ENCODE results near the gene ADARB2. TPM values are rescaled to one million over a fixed set of nuclear protein-coding genes. Genes with fewer than 3 reads are reported as not detected.

The ADARB2 gene
- total RNA-seq, 2 experiments from 2014 or later = not detected

DNA sequence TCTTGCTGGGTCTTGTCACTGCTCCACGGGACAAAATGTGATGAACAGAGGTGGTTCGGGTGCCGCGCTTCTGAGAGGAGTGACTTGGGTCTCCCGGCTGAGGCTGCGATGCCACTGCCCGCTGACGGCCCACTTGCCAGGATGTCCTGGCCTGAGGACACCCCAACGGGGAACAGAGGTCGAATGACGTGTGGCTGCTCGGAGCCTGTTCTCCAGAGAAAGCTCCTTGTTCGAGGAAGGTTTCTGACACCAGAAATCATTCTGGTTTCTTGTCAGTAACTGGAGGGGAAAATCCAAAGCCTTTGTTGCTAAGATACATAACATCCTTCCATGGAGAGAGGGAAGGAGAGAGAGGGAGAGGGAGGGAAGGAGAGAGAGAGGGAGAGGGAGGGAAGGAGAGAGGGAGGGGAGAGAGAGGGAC is 444.7 kb downstream of the ADARB2 start:
- ChIA-PET CTCF (no interaction called here), POLR2A (no interaction called here)

DNA sequence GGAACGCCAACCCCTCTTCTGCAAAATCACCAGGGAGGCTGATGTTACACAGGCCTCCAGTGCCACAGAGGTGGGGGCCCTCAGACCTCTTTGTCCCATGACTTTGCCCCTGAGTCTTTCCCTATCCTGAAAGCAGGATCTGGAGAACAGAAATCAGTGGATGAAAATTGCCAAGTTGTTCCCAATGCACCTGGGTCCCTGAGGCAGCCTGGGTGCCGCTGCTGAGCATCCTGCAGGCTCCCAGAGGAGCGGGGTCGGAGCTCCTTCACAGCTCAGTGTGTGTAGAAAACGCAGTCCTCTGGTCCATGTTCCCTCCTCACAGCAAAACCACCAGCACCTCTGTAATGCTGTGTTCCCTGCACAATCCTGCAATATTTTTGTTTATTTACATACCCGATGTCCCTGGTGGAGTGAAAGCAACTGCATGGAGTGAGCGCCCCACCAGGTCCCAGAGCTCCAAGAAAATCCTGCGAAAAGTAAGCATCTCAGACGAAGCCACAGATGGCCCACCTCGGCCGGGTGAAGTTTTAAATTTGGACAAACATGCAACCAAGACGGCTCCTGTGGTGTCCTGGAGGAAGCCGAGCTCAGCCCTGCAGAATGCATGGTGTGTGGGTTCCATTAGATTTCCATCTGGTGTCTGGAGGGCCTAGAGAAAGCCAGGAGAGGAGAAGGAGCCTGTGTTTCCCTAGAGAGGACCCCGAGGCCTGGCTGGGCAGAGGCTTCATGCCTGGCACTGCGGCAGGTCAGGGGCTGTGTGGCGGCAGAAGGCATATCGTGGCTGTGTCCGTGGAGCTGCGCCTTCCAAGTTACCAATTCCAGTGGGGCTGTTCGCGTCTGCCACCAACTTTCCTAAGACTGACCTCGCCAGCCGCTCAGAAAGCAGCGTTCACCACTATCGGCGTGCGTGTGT is 445.9 kb downstream of the ADARB2 start:
- POLR2A ChIA-PET = no interaction called here
- CTCF ChIA-PET = no interaction called here

DNA sequence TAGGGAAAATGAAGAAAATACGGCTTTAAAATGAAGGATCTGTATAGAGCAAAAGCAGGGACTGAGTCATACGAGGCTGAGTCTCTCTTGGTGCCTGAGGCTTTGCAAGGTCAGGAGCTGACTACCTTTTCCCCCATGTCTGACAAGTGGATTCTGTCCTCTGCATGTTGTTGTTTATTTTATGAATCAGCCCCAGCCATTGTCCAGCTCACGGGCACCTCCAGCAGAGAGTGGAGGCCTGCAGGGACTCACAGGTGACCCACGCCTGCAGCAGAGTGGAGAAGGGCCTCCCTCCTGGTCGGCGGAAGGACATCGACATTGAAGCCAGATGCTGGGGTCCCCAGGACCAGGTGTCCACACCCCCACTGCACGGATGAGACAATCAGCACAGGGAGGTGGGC is 447.3 kb downstream of the ADARB2 start:
- ChIA-PET CTCF (no interaction called here), POLR2A (no interaction called here)

DNA sequence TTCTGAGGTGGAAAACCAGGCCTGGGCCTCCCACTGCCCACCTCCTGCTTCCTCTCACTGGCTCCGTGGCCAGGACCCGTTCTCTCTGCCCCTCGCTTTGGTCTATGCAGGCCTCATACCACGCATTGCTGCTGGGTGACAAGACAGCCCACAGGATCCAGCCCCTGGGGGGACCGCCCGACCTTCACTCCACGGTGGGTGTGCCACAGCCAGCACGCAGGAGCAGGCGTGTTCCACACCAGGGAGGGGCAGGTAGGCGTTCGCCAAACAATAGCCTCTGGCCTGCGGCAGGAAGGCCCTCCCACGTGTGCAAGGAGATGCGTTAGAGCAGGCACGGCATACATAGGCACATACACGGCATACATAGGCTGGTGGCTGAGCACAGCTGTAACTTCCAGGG is 447.7 kb downstream of the ADARB2 start:
- POLR2A ChIA-PET = no interaction called here
- CTCF ChIA-PET = no interaction called here

DNA sequence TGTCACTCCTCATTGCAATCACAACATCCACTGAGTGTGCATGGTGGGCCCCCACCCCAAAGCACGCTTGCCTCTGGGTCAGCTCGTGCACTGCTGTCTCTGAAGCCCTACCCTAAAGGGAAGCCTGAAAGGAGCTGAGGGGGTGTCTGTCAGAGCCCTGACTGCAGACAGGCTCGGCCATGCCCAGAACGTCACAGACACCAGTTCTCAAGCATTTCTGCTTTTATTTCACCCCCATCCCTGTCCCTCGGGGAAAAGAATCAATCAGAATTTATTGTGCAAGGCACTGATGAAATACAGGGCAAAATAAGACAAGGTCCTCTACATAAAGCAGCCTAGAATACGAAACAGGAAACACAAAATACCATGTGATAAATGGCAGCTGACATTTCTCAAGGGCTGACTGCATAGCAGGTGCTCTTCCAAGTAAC is 449.3 kb downstream of the ADARB2 start:
- CTCF ChIA-PET = no interaction called here
- POLR2A ChIA-PET = no interaction called here

DNA sequence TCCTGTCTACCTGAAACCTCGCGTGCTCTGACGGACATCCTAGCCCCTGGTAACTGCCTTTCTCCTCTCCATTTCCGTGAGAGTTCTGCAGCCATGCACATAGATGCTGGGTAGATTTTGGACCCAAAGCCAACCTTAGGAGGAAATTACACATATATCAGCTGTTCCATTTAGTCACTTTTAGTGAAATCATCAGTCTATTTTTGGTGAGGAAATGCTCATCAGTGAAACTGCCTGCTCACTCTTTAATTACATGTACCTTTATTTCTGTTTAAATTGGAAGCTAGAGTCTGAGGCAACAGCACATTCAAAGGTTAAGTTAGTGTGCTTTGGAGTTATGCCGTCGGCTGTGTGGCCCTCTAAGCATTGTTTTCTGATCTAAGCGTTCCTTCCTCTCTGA is 449.8 kb downstream of the ADARB2 start:
- POLR2A ChIA-PET = no interaction called here
- CTCF ChIA-PET = no interaction called here

DNA sequence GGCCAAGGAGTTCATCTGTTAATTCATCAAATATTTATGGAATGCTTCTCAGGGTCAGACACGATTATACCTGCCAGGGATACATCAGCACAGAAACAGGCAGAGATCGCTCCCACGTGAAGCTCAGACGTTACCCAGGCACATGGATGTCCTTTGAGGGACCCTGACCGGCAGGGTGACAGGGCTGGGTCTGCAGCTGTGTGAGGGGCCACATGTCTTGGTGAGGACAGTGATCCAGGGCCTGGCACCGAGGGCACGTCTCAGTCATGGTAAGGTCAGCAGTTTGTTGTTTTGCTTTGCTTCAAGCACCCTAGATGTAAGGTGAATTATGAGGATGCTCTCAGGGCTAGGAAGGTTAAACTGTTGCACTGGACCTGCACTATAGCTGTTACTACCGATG is 453.2 kb downstream of the ADARB2 start:
- POLR2A ChIA-PET = no interaction called here

DNA sequence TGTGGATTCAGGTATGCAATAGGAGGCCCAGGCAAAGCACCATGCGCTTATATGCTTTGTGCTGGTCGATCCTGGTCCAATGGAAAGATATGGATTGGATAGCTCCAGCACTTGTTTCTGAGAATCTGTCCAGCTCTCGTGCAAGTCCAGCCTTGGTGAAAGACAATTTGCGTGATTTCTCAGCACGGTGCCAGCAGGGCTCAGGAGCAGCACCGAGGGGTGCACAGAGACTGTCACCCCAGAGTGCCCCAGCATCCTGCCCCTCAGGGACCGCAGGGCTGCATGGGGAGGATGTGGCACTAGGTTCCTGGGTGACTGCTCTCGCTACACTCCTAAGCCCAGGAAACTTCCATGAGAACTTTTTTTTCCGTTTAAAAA is 455.9 kb downstream of the ADARB2 start:
- CTCF ChIA-PET = no interaction called here
- POLR2A ChIA-PET = no interaction called here

More for the DNA sequence above, 453.2 kb downstream of the ADARB2 start:
- CTCF ChIA-PET = no interaction called here

DNA sequence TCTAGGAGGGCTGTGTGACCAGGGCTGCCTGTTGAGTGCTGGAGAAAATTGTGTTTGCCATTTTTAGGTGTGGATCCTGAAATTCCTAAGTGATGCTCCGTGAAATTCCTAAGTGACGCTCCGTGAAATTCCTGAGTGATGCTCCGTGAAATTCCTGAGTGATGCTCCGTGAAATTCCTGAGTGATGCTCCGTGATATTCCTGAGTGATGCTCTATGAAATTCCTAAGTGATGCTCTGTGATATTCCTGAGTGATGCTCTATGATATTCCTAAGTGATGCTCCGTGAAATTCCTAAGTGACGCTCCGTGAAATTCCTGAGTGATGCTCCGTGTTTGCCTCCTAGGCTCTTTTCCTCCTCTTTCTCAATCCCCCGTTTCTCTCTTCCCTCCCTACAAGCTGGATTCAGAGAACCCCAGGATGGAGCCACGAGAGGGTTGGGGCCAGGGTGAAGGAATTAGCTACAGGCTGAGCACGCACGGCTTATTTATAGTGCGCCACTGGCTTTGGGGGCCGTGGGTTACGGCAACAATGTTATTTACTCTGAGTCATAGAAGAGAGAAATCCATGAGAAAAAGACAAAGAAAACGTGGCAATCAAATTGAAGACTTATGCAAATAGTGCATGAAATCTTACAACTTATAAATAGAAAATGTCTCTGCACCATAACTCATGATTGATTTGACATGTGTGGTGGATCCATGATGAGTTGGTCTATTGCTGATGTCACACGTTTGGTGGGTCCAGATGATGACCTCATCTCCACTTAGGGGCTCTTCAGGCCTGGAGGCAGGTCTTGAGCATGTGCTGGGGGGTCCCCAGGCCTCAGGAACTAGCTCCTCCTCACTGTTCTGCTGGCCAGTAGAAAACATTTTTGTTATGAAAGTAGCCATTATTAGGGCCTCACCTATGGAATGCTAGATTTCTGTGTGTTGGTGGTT is 456.6 kb downstream of the ADARB2 start:
- POLR2A ChIA-PET = no interaction called here
- CTCF ChIA-PET = no interaction called here

DNA sequence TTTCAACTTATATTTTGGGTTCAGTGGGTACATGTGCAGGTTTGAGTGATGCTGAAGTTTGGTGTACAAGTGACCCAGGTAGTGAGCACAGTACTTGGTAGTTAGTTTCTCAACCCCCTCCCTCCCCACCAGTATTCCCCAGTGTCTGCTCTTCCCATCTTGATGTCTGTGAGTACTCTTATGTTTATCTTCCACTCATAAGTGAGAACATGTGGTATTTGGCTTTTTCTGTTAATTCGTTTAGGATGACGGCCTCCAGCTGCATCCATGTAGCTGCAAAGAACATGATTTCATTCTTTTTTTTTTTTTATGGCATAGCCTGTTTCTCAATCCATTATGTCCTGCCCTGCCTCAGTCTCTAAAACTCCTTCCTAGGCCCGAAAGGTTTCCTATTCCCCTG is 459.0 kb downstream of the ADARB2 start:
- POLR2A ChIA-PET = no interaction called here
- CTCF ChIA-PET = no interaction called here

DNA sequence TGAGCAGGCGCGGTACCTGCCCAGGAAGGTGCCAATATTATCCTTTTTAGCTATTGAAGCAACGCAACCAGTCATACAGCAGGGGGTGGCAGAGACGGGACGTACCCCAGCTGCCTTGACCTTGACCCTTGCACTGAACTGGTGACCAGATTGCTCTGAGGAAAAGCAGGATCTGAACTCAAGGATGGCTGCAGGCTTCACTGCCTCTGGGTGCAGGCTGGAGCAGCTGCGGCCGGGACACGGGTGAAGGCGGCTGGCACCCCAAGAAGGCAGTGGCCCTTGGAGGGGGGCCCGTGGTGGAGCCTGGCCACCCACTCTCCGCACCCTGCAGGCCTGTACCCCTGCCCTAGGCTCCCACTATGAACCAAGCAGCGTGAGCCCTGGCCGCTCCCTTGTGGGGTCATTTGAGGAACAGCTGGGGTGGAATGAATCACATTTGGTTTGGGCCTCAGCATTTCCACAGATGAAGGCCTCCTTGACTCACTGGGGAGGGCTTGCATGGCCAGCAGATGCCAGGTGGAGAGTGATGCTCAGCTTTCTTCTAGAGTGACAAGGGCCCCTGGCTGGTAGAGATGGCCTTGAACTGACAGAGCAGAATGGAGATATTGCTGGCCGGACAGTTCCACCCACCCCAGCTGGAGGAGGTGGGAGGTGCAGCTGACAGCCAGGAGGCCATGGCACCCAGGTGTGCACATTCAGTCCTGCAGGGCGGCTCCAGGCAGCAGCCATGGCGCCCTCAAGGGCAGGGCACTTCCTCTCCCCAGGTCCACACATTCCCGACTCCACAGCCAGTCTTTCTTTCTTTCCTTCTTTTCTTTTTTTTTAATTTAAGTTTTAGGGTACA is 462.4 kb downstream of the ADARB2 start:
- POLR2A ChIA-PET = no interaction called here
- CTCF ChIA-PET = no interaction called here

DNA sequence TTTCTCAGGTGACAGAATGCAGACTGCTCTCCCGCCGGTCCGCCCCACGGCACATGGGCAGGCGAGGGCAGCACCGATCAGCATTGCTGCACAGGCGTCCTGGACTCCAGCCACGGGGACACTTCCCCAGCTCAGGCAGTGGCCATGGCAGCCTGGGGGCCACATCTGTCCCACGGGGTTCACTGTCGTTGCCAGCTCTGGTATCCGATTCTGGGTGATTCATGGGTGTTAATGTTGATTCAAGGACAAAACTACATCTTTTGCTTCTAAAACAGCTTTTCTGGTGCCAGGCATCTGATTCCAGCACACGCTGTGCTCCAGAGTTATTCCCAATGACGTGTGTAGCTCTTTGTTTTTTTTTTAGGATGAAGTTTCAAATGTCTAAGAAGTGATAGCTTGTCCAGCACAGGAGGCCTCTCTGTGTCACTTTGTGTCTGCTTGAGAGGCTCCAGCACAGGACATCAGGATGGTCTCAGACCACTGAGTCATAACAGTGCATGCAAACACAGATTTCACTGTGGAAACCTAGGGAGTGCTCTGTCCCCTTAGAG is 463.1 kb downstream of the ADARB2 start:
- POLR2A ChIA-PET = interaction anchor here (0.7 kb wide), 1 partner anchor 350 kb away, joined by 3 read pairs; no protein-coding TSS in a partner anchor
- CTCF ChIA-PET = no interaction called here

DNA sequence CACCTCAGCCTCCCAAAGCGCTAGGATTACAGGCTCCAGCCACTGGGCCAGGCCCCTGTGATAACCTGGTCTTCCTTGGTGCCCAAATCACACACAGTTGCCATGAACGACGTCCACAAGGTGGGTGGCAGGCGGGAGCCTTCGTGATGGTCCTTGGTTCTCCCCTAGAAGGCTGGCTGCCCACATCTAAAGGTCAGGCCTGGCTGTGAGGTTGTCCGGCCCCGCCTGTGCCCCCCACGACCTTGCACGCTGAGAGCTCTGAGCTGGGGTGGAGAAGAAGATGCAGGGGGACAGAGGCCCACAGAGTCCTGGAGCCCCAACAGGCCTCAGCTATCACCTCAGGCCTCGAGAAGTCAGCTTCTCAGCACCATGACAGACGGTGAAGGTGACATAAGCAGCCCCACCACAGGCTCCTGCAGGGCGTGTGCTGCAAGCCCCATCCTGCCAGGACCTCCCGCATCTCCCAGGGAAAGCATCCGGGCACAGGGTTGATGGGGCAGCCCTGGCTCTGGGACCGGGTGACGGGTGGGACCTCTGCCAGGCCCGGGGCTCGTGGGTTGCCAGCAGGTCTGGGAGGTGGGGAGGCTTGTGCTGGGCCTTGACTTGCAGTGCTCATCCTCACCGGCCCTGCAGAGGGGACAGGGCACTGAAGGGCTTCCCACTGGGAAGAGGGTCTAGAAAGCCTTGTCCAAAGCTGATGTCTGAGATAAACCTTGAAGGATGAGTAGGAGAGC is 463.8 kb downstream of the ADARB2 start:
- ChIA-PET POLR2A (interaction anchor here (0.7 kb wide), 1 partner anchor 350 kb away, joined by 3 read pairs; no protein-coding TSS in a partner anchor), CTCF (no interaction called here)

DNA sequence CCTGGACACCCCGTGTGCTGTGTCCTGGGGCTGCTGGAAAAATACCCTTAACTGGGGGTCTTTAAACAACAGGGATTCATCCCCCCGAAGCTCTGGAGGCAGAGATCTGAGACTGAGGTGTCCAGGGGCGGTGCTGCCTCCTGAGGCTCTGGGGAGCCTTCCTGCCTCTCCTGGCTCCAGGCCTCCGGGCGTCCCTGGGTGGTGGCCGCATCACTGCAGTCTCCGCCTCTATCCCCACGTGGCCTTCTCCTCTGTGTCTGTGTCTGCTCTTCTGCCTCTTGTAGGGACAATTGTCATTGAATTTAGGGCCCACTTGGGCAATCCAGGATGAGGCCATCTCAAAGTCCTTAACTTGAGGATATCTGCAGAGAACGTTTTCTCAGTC is 464.6 kb downstream of the ADARB2 start:
- CTCF ChIA-PET = no interaction called here
- POLR2A ChIA-PET = no interaction called here

DNA sequence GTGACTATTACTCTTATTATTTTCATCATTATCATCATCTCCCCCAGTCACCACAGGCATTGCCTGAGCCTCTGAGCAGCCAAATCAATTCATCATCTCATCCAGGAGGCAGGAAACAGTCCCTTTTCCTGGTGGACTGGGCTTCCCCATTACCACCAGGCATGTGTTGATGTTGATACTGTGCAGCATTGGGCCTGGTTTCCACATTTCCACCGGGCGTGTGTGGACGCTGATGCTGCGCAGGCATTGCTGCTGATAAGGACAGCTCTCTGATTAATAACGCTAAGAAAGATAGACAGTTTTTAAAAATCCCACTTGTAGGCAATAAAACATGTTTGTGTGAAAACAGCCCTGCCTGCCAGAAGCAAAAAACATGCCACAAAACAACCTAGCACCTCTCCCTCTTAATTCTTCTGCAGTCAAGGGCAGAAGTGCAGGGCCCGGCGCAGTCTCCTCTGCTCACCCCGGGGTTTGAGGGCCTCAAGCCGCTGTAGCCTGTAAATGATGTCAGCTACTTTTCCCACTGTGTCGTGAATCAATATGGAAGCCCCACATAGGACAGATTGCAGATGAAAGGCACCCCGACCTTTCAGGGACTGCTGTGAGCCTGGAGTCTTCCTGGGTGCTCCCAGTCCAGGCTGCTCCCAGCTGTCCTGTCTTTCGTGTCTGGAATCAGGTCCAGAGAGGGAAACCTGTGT is 465.1 kb downstream of the ADARB2 start:
- ChIA-PET CTCF (no interaction called here), POLR2A (no interaction called here)

DNA sequence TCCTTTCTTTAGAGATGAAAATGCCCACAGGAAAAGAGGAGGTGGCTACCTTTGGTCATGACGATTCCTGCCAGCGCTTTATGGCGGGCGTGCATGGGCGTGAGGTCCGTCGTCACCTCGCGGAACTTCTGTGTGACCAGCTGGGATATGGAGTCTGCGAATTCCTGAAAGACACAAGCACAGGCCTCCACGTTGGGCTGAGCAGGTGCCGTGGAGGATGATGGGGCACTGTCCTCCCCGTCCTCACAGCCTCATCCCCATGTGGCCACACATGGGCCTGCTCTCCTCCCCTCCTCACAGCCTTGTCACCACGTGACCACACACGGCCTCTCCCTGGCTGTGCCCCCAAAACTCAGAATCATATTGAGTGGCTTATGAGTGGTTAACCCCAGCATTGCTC is 466.4 kb downstream of the ADARB2 start:
- ChIA-PET POLR2A (no interaction called here), CTCF (interaction anchor here (0.6 kb wide), 1 partner anchor 232 kb away, joined by 3 read pairs; no protein-coding TSS in a partner anchor)

DNA sequence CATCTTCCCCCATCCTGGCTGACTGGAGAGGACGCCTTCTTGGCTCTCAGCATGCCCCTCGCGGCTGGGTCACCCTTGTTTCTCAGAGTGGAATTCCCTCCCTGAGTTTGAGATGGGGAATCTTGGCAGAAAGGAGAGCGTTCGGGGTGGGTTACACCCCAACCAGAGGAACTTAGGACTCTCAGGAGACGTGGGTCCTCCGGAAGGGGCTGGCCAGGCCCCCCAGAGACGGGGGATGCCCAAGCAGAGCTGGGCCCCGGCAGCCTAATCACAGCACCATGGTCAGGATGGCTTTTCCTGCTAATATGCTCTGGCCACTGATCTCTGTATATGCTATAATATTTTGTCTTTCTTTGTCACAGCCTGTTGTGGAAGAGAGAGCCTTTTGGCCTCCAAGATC is 466.8 kb downstream of the ADARB2 start:
- ChIA-PET POLR2A (no interaction called here), CTCF (no interaction called here)

DNA sequence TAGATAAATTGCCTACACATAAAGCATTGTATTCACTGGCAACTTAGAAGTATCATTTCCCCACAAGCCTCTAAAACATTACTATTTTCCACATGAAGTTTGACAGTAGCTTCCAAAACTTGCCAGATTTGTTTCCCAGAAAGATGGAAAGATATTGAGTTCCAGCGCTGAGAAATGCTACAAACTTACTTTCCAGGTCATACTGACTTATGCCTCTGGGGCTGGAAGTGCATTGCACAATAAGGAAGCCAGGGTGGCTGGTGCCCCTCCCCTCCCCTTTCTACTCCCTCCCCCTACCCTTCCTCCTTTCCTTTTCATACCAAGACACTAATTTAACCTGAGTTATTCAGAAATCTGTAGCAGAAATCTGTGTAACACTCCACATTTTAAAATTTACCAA is 468.5 kb downstream of the ADARB2 start:
- ChIA-PET POLR2A (no interaction called here), CTCF (no interaction called here)

DNA sequence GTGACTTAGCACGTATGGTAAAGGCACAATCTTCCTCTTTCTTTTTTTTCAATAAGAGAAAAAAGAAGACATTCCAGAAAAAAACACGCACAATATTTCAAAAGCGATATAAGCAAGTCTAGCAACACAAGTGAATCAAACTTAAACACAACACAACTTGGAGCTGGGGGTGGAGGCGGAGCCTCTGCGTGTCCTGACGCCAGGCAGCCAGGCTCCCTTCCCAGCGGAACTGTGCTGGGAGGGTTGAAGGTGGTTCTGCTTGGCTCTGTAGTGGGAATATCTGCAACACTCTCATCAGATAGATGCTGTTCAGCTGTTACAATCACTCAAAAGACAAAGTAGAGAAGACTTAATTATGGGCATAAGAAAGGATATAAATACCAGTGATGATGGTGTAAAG is 469.8 kb downstream of the ADARB2 start:
- CTCF ChIA-PET = no interaction called here
- POLR2A ChIA-PET = no interaction called here

Data from activated CD8-positive, alpha-beta memory T cell treated with anti-CD3 and anti-CD28 coated beads for 36 hours (primary cell).